Skin epidermis (tissue), 12 donors: ENCODE data around the gene TYW1B.
A peak's percentile ranks its signal among the peaks of the same experiment; 100 is the strongest.
"Not testable (repeated sequence)": the region's sequence is repeated elsewhere in the genome, so short reads cannot be mapped to it uniquely, and the experiment has no call there.

Source experiments
- H3K27ac ChIP-seq, 21 experiments: fragments of 200-600 bp; sonication (generic) in 11 of 21; one replicate each; pipeline ENCODE4 v1.5.0; 2020; ENCODE audit warnings: mild to moderate bottlenecking in 3 of 21, inconsistent platforms in 2 of 21, moderate library complexity in 2 of 21
- H3K4me3 ChIP-seq, 7 experiments: fragments of 200-600 bp; sonication (generic) in 2 of 7; one replicate each; pipeline ENCODE4 v1.5.0; 2020; ENCODE audit warnings: inconsistent platforms in 2 of 7, mild to moderate bottlenecking in 2 of 7, moderate library complexity in 1 of 7

Gene TYW1B

DNA sequence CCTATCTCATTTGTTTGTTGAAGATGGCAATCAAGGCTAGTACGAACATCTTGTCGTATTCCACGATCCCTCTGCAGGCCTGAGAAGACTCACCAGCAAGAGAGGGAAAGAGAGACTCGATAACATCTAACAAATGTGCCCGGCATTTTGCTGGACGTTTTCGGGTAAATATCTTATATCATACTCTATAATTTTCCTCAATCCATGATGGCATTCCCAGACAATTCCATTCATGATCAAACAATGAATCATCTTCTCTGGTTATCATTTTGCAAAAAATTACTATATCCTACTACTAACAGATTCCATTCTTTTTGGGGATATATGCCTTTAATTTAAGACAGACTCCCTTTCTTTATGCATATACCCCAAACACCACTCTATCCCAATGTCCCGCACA, 118.1 kb downstream of the TYW1B start:
- Histone ChIP-seq H3K27ac (no peak overlapping the region), H3K4me3 (no peak overlapping the region)

DNA sequence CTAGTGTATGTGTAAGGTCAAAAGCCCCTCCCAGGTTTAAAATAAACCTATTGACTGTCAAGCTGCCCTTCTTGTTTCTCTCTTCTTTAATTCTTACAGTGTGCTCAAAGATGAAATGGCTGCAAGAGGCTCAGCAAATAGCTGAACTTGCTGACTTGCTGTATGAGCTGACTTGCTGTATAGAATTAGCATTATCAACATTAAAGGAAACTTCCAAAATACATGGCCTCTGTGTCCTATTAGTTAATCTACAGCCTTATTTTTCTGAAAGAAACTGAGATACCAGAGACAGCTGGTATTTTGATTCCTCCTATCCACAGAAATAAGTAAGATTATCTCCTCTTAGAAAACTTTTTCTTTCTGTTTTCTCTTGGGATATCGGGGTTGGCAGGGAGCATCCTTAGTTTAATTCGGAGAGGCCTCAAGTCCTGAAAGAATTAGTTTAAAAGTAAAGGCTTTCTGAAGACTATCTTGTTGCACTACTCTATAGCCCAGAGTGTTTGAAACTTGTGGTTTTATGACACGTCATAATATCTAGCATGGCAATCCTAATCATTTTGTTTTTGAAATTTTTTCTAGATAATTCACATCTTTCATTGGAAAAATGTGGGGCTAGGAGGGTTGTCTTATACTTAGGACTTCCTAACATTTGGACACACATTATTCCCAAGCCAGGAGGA, 119.5 kb downstream of the TYW1B start:
- H3K27ac ChIP-seq, H3K4me3 ChIP-seq: not testable (repeated sequence)

DNA sequence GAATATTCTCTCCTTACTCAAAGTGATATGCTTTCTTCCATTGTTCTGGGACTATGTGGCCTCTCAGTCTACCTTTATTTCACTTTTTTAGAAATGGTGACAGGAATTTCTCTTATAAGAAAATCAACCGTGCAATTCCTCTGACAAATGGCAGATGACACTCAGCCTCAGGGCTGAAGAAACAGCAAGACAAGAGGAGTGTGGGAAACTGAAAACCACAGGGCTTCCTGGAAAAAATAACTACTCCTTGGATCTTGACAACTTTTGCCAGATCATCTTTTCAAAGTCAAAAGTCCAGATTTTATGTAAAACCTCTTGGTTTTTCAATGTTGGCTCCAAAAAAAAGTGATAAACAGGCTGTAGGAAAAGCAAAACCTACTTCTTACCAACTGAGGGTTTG, 121.5 kb downstream of the TYW1B start:
- no peak overlapping the region for H3K4me3 ChIP-seq
- H3K27ac ChIP-seq: no peak overlapping the region

DNA sequence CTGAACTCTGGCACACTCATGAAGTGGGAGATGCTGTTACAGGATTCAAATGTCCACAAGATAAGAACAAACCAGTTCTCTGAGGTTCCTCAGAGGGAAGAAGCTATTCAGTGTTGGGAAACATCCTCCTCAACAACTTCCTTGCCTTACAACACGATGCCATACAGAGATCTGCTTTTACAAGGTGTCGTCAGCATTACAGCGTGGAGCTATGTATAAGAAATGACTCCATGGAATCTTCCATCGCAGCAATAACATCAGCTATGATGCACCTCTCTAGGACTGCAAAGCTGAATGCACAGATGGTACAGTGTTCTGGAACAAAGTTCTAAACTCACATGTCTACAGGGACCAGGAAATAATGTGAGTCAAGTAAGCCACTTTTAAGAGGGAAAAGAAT, 122.3 kb downstream of the TYW1B start:
- H3K4me3 ChIP-seq, H3K27ac ChIP-seq: not testable (repeated sequence)

DNA sequence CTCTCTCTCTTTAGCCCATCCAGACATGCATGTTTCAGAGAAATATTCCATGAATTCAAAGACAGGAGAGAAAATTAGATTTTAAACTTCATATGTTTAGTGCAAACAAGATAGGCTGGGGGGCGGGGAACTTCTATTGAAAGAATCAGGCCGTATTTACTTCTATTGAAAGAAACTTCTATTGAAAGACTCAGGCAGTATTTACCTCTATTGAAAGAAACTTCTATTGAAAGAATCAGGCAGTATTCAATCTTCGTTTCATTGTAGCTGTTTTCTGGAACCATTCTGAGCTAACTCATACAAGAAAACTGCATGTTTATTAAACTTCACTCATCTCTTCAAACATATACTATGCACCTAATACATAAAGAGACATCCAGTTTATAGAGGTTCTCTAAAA, 123.1 kb downstream of the TYW1B start:
- Histone ChIP-seq H3K27ac (no peak overlapping the region), H3K4me3 (no peak overlapping the region)

DNA sequence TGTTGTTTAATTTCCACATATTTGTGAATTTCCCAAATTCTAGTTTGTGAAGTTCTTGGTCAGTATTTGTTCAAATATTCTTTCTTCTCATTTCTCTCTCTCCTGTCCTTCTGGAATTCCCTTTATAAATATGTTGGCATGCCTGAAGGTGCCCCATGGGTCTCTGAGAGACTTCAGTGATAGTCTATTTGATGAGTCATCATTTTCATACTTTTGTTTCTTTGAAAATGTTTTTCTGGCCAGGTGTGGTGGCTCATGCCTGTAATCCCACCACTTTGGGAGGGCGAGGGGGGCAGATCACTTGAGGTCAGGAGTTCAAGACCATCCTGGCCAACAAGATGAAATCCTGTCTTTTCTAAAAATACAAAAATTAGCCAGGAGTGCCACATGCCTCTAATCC, 127.5 kb downstream of the TYW1B start:
- H3K27ac ChIP-seq, H3K4me3 ChIP-seq: not testable (repeated sequence)

DNA sequence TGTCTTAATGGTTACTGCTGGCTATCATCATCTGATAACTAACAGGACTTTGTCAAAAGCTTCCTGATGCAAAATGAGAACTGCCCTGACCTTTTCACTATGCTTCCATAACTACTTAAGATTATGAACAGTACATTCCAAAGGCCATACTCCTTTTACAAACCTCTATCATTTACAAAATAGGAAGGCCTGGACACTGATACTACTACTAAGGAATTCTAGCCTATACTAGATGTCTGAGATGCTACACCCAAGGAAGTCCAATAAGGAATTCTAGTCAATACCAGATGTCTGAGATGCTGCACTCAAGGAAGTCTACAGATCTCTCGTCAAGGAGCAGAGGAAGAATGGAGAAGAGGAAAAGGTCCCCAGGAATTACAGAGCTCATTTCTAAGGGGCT, 130.9 kb downstream of the TYW1B start:
- H3K4me3 ChIP-seq, H3K27ac ChIP-seq: not testable (repeated sequence)

DNA sequence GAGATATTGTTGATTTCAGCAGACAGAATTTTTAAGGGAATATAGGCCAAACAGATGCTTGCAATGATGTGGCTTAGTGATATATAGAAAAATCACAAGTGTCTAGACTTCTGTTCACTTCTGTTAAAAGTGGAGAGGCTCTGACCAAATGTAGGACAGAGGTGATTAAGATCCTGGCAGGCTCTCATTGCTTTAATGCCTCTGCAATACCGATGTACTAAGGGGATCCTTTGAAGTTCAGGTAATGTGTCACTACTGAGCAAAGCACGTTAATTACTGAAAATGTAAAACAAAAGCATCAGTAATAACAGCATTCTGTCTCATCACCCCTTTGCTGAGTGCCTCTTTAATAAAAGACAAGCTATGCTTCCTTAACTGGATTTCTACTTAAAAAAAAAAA, 131.4 kb downstream of the TYW1B start:
- H3K4me3 ChIP-seq, H3K27ac ChIP-seq: not testable (repeated sequence)

DNA sequence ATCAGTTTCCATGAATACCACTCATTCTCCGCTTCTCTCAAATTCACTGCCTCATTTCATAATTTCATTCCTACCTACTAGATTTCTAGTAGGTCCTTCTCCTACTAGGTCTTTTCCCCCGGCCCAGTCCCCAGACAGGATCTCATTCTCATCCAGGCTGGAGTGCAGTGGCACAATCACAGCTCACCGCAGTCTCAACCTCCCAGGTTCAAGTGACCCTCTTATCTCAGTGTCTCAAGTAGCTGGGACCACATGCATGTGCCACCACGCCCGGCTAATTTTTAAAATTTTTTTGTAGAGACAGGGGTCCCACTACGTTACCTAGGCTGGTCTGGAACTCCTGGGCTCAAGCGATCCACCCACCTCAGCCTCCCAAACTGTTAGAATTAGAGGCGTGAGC, 132.5 kb downstream of the TYW1B start:
- not testable (repeated sequence) for H3K27ac ChIP-seq, H3K4me3 ChIP-seq

DNA sequence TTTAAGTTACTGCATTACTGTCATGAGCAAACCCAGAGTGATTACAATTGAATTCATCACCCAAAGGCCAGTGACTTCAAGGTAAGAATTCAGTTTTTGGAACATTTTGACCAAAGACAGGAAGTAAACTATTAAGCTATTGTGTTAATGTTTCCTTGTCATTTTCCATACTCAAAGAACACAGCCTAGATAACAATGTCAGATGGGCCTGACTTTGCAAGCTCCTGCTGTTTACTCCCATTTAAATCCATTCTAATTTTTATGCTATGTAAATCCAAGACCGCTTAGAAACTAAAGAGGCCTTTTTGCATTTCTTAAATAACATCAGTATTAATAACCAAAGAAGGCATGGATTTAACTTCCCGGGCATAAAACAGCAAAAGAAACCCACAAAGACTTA, 136.6 kb downstream of the TYW1B start:
- not testable (repeated sequence) for H3K4me3 ChIP-seq
- peak overlapping the region in 1 of 21 experiments; percentile 33 for H3K27ac ChIP-seq

DNA sequence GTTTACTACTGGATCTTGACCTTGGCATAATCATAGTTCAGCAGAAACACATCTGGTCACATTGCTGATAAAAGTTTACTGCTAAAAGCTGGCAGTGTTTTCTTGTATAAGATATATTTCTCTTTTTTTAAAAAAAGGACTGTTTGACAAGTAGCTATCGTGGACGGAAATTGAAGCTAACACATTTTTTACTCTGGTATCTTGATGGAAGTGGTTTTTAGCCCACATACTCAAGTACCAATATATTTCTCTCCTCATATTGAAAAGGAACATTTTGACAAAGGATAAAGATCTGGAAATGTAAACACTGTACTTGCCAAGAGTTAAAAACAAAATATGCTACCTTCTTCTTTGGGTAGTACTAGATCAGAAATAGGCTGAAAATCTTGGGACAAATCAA, 137.8 kb downstream of the TYW1B start:
- not testable (repeated sequence) for H3K27ac ChIP-seq, H3K4me3 ChIP-seq

DNA sequence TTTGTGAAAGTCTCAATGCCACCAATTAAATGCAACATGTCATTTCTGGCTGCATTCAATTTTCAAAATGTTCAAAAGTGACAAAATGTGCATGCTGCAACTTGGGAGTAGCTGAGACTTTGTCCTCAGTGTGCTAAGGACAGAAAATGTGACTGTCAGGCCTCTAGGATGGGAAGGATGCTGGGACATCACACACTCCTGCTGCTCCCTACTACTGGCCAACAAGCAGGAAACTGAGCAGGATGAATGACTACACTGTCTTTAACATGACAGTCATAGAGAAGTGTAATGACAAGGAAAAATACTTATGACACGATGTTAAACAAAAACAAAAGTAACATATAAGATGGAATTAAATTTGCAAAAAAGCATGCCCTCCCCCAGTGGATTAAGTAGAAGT, 138.7 kb downstream of the TYW1B start:
- not testable (repeated sequence) for H3K27ac ChIP-seq, H3K4me3 ChIP-seq

DNA sequence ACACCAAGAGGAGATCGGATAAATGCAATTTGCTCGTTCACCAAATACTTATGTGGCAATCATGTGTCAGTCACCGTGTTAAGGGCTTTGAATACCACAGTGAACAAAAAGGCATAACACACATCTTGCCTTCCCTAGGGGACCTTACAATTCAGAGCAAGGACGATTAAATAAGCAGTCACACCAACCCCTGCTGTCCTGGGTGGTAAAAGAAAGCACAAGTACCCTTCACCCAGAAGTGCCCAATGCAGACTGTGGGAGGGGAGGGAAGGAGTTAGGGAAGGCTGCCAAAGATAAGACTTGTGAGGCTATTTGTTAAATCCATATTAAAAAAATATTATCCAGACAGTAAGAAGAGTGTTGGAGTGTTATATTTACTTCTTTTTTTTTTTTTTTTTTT, 146.8 kb downstream of the TYW1B start:
- H3K27ac ChIP-seq, H3K4me3 ChIP-seq: not testable (repeated sequence)

DNA sequence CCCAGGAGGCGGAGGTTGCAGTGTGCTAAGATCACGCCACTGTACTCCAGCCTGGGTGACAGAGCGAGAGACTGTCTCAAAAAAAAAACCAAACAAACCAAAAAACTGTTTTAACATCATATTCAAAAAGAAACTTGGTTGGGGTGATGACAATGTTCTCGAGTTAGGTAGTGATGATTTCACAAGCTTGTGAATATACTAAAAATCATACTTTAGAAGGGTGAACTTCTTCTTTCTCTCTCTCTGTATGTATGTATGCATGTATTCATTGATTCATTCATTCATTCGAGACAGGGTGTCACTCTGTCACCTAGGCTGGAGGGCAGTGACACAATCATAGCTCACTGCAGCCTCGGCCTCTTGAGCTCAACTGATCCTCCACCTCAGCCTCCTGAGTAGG, 151.1 kb downstream of the TYW1B start:
- H3K4me3 ChIP-seq, H3K27ac ChIP-seq: not testable (repeated sequence)

DNA sequence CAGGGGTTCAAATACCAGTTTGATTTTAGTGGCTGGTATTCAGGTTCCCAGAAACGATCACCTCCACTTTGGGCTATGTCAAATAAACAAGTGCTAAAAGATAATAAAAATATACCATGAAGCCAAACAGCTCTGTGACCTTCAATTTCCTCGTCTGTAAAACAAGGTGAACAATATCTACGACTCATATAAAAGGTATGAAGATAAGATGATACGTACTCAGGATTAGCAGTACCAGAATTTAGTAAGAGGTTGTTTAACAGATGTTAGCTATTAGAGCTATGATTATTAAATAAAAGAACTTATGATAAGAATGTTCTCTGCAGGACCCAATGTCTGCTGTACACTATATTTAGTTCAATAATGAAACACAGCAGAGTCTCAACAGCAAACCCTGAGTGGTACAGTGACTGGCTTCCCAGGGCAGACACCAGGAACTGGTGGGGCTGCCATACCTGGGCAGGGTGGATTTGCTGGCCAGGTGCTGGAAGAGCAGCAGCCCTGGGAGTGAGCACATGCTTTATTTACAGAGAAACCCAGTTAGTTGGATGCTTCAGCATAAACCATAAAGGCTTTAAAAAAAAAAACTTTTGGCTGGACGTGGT, 151.8 kb downstream of the TYW1B start:
- H3K4me3 ChIP-seq, H3K27ac ChIP-seq: not testable (repeated sequence)

DNA sequence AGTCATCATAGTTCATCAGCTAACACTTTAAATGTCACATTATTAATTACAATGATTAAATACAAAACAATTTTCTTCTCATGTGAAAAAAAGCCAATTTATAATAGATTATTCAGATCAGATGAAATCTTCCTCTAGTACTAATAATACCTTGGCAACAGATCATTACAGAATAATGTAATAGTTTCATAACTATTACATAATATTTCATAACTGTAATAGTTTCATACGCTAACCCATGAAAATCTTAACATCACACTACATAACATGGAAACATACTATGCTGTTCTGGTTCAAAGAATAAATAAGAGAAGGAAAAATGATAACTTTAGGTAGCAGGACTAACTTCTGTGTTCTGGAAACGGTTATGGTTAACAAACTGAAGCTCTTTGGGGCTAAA, 152.3 kb downstream of the TYW1B start:
- H3K27ac ChIP-seq, H3K4me3 ChIP-seq: not testable (repeated sequence)

DNA sequence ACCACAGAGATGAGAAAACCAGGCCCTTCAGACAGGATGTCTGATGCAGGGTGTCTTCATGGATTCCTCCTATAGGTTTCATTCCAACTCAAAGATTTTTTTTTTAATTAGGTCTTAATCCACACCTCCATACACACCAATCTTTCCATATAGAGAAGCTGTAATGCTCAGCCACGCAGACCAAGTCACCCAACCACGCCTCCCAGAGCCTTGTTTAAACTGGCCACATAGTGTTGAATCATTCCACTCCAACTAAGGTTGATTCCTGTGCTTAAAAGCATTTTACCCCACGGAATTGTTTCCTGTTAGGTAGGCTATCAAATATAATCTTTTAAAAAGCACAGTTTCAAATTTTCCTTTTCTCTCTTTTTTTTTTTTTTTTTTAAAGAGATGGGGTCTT, 153.6 kb downstream of the TYW1B start:
- Histone ChIP-seq H3K27ac (no peak overlapping the region), H3K4me3 (no peak overlapping the region)

DNA sequence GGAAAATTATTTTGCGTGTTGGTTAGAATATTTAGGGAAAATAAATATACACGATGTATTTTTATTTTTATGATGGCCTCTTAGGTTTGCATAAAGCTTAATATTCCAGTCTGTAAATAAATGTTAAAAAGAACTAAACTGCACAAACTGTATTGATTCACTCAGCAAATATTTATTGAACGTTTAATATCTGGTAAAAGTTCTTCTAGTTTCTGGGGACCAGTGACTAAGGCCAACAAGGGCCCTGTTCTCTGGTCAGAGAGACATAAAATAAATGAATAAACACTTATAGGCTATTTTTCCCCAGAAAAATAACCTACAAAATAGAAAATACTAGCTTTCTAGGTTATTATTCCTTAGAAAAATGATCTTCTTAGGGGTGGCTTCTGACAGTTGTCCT, 157.2 kb downstream of the TYW1B start:
- not testable (repeated sequence) for H3K27ac ChIP-seq, H3K4me3 ChIP-seq

DNA sequence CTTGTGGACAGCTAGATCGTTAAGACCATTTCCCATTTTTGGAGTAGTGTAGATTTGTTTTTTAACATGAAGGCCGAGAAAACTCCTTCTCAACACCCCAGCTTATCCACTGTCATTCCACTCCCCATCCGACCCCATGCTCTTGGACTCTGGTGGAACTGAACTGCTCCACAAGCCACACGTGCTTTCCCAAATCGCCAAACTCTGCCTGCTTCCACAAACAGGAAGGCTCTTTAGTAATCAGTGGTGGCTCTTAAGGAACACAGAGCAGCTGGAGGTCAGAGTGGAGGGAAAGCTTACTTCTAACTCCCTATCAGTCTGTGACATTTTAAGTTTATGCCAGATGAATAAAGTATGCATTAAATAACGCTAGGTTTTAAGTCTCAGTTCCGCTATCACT, 159.6 kb downstream of the TYW1B start:
- H3K27ac ChIP-seq, H3K4me3 ChIP-seq: not testable (repeated sequence)

DNA sequence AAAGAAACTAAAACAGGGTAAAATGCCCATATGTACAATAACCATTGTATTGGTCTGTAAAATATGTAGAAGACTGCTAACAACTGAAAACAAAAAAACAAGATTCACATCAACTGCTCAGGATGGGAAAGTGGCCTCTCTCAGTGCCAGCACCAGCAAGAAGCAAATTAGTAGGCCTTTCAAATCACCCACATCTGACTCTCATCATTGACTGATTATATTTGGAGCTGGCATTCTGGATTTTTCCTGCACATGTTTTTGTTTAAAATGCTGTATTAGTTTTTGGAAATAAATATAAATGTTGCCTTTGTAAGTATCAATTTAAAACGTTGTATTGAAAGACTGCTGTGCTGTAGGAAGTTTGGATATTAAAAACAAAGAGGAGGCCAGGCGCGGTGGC, 161.0 kb downstream of the TYW1B start:
- H3K4me3 ChIP-seq, H3K27ac ChIP-seq: not testable (repeated sequence)

DNA sequence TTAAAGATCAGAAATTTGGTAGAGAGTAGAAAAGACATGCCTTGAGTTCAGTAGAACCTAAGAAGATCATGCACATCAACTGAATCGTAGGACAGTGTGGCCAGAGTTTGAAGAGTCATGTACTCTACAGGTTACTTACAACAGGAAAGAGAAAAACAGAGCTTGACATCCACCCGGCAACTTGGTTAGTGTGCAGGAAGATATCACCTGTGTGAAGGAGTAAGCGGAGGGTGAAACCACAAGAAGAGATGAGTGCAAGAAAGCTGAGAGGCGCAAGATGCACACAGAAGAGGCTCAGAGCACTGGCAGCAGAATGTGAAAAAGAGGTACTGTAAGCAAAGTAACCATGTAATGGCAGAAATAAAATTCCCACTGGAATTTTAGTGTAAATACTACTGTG, 179.4 kb downstream of the TYW1B start:
- not testable (repeated sequence) for H3K4me3 ChIP-seq, H3K27ac ChIP-seq

DNA sequence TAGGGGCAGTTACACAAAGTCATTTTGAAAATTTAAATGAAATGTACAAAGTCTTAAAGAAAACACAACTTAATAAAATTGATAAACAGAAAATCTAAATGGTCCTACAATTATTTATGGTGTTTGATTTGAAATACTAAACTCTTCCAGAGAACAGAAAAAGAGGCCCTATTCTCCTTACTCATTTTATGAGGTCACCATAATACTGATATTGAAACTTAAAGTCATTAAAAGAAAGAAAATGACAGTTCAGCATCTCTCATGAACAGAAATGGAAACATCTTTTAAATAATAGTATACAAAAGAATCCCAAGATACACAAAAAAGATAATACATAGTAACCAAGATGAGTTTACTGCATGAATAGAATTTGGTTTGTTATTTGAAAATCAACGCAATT, 184.3 kb downstream of the TYW1B start:
- H3K27ac ChIP-seq, H3K4me3 ChIP-seq: not testable (repeated sequence)
